PFSK-1 (cell line): ENCODE data around the gene COX11.

Experiments
- FOXP2 ChIP-seq: optimal IDR thresholded peaks from 2 replicates; pipeline ENCODE3; 2011; ENCODE audit warnings: borderline replicate concordance, control low read depth, inconsistent platforms; ENCODE audit not compliant: insufficient read depth; ENCODE audit errors: extremely low read length, extremely low read depth
- POLR2AphosphoS5 ChIP-seq: IDR thresholded peaks from 2 replicates; pipeline ENCODE4 v1.6.1; 2012; ENCODE audit warnings: low read depth, mild to moderate bottlenecking, control low read depth, low read length, moderate library complexity
- REST ChIP-seq, 2 experiments: IDR thresholded peaks; 2 replicates each; pipeline versions ENCODE4 v1.6.1 to v1.8.0; 2011 to 2012; ENCODE audit warnings: low read depth in 2 of 2, low read length in 2 of 2, control low read depth in 1 of 2, inconsistent platforms in 1 of 2, mild to moderate bottlenecking in 1 of 2, moderate library complexity in 1 of 2; ENCODE audit not compliant: insufficient read depth in 1 of 2
- SIN3A ChIP-seq: IDR thresholded peaks from 2 replicates; pipeline ENCODE4 v1.6.1; 2012; ENCODE audit warnings: mild to moderate bottlenecking, low read length, moderate library complexity, borderline replicate concordance; ENCODE audit not compliant: insufficient read depth
- TAF1 ChIP-seq: IDR thresholded peaks from 2 replicates; pipeline ENCODE4 v1.6.1; 2012; ENCODE audit warnings: low read length, control low read depth, borderline replicate concordance; ENCODE audit not compliant: insufficient read depth

The COX11 gene

GRCh38 chr17:54983260-54983659, 14.8 kb upstream of the COX11 start:
- TF ChIP-seq FOXP2 (no peak), REST (IDR thresholded peaks at IDR 0.05; ENCODE audit: insufficient read depth in 1 of 2, low read depth in 2 of 2, low read length in 2 of 2) (no peak), TAF1 (no peak), SIN3A (no peak), POLR2AphosphoS5 (no peak)

GRCh38 chr17:54982399-54982798, 13.9 kb upstream of the COX11 start:
- TF ChIP-seq TAF1: no peak

GRCh38 chr17:54980375-54980774, 11.9 kb upstream of the COX11 start:
- TF ChIP-seq POLR2AphosphoS5: no peak
- no peak for TF ChIP-seq TAF1
- no peak for TF ChIP-seq FOXP2
- no peak for TF ChIP-seq SIN3A
- TF ChIP-seq REST (IDR thresholded peaks at IDR 0.05; ENCODE audit: insufficient read depth in 1 of 2, low read depth in 2 of 2, low read length in 2 of 2): no peak

- TF ChIP-seq SIN3A (no peak), TAF1 (no peak), POLR2AphosphoS5 (no peak), REST (IDR thresholded peaks at IDR 0.05; ENCODE audit: insufficient read depth in 1 of 2, low read depth in 2 of 2, low read length in 2 of 2) (no peak), FOXP2 (no peak)
These were observed 11.2 kb upstream of the COX11 start for GRCh38 chr17:54979657-54980056.

GRCh38 chr17:54977744-54978143, 9.3 kb upstream of the COX11 start:
- TF ChIP-seq SIN3A (no peak), POLR2AphosphoS5 (no peak), FOXP2 (no peak), REST (IDR thresholded peaks at IDR 0.05; ENCODE audit: insufficient read depth in 1 of 2, low read depth in 2 of 2, low read length in 2 of 2) (no peak), TAF1 (no peak)

- TF ChIP-seq TAF1 (no peak), SIN3A (no peak), POLR2AphosphoS5 (no peak), REST (IDR thresholded peaks at IDR 0.05; ENCODE audit: insufficient read depth in 1 of 2, low read depth in 2 of 2, low read length in 2 of 2) (no peak), FOXP2 (no peak)
These were observed 7.9 kb upstream of the COX11 start for GRCh38 chr17:54976316-54976715.
